HG03342 (cell line): ENCODE measurements around the gene SPATA16.
"Not testable (repeated sequence)": the region's sequence is repeated elsewhere in the genome, so short reads cannot be mapped to it uniquely, and the experiment has no call there.

Experiments used
- ATAC-seq: cut with Tn5 transposase; IDR thresholded peaks from one replicate; pipeline ENCODE4 v1.9.1; 2021; ENCODE audit warnings: mild to moderate bottlenecking, moderate library complexity; ENCODE audit not compliant: unreplicated experiment

SPATA16 gene

DNA sequence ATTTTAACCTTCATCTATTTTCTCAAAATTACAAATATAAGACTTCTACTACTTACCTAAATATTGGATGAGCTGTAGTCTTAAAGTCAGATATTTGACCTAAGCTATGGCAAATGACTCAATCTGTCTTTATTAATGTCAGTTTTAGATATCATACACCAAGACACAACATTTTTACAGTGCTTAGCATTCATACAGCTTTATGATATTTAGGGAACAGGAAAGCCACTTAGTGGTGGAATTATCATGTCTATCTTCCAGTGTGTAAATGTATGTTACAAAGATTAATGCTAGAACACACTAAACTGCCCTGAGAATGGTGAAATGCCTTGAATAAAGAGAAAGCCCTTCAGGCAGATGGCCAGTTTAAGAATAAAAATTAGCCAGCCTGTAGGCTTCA, 135.0 kb downstream of the SPATA16 start:
- ATAC-seq: no peak

DNA sequence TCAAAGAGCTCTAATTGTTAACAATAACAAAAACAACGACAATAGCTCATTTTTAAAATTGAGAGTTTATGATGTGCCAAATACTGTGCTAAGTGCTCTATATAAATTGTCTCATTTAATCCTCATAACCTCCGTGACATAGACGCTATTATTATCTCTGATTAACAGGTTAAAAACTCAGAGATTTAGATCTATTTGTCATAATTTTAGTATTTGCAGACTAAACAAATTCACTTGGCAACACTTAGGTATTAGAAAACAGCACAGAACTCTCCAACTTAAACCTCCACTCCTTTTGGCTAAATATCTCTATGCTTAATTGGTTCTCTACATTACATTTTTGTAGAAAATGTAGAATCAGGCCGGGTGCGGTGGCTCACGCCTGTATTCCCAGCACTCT, 136.4 kb downstream of the SPATA16 start:
- ATAC-seq: no peak

DNA sequence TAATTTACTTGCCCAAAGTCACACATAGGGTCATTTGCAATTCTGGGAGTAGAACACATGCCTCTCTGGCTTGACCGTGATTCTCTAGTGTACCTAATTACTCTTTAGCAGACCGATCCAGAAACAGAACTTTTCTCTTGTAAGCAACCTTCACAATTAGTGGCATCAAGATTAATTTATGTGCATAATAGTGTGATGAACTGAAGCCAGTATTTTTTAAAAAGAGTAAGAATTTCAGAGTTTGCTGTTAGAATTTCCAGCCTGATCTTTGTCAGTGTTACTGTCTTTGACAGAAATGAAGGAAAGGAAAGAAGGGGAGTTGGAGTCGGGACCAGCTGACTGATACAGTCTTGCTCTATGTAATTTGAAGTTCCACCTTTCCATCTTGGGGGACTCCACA, 137.1 kb downstream of the SPATA16 start:
- ATAC-seq: no peak

DNA sequence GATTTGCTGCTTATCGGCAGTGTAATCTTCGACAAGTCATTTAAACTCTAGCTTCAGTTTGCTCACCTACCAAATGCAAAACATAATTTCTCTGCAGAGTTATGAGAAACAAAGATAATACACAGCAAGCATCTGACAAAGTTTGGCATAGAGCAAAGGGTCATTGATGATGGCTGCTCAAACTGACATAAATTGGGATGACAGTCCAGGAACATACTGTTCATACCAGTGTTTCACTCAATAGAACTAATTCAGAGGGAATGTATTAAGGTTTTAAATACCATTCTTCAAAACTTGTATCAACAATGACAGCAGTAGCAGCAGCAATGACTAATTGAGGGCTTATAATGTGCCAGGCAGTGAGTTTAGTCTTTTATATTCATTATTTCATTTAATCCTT, 137.6 kb downstream of the SPATA16 start:
- no peak for ATAC-seq

DNA sequence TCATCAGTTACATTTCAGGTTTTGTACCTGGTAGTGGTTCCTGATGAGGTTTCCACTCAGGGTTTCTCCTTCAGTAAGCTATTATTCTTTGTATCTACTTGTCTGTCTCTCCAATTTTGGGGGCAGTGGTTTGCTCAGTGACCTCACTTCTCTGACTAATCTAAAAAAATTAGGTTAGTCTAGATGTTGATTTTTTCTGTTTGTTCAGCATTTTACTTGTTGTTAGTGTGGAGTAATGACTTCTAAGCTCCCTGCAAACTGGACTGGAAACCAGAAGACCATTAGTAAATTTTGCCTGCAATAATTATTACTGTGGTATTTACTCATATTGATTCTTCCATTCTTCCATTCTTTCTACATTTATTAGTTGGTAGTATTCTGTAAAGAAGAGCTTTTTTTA, 139.4 kb downstream of the SPATA16 start:
- no peak for ATAC-seq

DNA sequence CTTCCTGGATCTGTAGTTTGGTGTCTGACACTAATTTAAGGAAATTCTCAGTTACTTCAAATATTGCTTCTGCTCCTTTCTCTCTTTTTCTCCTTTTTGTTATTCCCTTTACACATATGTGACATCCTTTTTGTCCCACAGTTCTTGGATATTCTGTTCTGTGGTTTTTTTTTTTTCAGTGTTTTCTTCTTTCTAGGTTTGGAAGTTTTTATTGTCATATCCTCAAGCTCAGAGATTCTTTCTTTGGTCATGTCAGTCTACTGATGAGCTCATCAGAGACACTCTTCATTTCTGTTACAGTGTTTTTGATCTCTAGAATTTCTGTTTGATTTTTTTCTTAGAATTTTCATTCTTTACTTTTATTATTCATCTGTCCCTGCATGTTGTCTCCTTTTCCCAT, 140.5 kb downstream of the SPATA16 start:
- no peak for ATAC-seq

DNA sequence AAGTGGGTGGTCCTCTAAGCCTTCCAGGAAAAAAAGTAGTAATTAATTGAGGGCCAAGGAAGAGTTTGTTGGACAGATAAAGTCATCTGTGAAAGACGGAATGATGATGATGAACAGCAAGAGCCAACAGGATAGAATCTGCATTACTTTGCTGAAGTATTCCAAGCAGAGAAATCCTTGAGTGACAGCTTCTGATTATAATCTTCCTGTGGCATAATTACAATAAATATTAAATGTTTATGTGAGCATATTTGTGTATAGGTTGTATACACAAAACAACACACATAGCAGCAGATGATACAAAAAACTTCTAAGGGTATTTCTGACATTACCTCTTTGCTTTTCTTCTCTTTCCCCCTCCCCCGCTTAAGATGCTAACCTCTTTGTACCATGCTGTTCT, 147.6 kb downstream of the SPATA16 start:
- ATAC-seq: no peak

DNA sequence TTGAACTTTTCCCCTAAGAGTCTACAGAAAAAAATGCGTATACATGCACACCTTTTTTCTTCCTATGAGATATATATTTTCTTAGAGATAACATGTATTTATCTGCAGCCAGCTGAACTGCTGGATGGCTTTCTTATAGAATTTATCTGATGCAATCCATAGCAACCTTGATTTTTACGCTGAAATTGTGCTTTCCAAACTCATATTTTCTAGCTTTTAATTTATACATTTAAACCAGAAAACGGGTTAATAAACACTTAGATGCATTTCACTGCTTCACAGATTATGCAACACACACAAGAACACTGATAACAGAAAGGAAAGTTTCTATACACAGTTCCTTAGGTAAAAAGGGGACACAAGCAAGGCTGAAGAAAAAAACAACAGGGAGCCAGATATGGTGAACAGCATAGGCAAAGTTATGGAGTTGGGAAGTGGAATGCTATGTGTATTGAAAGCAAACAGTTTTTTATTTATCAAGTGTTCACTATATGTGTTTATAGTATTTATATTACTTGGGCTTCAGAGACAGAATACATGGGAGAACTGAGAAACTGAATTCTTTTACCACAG, 149.5 kb downstream of the SPATA16 start:
- ATAC-seq: no peak

DNA sequence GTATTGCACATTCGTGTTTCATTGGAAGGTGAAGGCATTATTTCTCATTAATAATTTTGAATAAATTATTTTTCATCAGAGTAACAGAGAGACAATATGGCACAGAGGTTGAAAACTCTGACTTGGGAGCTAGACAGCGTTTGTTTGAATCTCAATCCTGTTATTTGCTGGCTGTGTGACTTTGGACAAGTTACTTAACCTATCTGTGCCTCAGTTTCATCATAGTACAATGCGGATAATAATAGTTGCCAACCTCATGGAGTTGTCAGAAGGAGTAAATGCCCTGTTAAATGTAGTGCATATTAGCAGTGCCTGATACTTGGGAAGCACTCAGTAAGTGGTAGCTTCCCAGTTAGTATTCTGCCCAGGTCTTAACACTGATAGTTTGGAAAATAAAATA, 151.7 kb downstream of the SPATA16 start:
- no peak for ATAC-seq

DNA sequence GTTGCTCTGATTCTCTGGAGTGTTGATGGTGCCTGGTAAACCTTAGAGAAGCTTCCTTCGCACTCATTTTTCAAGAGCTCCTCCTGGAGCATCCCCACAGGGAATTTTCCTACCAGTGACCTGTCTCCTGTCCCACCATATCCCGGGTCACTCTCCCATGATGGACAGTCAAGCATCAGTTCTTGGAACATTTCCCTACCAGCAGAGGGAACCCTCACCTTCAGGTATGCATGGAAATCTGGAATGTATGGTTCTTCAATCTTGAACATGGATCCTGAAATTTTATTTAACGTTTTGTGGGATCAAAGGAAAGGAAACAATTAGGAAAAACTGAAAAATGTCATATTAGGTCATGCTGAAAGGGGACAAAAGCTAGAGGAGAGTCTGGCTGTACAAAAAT, 153.8 kb downstream of the SPATA16 start:
- ATAC-seq: no peak

DNA sequence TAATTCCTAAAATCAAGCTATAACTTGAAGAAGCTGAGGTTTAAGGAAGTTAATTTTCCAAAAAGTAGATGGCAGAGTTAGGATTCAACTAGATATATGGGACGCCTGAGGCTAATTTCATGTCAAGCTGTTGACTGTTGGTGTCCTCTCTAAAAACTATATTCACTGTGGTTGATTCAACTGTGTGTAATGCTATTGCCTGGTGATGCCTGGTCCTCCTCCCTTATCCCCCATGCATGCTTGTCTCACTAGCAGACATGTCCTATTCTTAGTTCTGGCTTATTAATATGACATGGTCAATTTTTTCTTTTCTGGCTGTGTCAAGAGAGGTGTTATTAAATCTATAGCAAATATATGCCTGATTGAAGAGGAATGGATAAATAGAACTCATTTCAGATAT, 156.1 kb downstream of the SPATA16 start:
- ATAC-seq: no peak

DNA sequence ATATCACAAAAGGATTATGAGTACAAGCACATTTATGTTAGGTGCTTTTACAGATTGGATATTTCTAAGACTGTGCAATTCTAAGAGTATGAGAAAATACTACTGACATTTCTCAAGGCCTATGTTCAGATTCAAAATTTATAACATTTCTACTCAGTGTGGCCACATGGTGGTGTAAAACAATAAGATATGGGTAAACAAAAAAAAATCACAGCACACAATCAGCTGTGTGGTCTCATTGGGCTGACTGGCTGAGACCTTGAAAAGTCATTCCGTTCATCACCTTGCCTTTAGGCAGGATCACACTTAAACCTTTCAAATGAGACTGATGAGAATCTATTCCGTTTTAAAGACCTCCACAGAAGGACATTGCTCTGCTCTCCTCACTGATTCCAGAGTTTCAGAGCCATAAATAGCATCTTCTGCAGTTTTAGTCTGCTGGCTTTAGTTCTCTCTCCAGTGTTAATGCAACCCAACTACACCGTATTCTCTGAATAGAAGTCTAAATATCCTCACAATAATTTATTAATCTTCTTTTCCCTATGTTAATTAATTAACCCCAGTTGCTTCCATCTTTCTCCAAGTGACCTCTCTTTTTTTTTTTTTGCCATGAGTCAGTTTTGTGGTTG, 158.2 kb downstream of the SPATA16 start:
- no peak for ATAC-seq

DNA sequence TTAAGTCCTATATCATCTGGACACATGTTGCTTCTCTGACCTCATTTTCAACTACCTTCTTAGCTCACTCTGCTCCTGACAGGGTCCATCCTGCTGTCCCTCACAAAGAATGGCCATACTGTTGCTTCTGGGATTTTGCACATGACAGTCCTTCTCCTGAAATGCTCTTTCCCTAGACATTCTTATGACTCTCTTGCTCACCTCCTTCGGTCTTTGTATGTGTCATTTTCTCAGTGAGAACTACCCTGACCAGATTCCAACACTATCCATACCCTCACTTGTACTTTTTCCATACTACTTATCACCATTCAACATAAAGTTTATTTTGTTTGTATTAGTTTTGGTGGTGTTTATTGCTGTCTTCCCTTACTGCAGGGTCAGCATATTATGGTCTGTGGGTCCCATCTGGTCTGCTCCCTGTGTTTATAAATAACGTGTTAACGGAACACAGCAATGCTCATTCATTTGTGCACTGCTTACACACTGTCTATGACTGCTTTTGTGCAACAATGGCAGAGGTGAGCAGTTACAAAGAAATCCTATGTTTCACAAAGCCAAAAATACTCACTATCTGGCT, 159.5 kb downstream of the SPATA16 start:
- ATAC-seq: no peak

DNA sequence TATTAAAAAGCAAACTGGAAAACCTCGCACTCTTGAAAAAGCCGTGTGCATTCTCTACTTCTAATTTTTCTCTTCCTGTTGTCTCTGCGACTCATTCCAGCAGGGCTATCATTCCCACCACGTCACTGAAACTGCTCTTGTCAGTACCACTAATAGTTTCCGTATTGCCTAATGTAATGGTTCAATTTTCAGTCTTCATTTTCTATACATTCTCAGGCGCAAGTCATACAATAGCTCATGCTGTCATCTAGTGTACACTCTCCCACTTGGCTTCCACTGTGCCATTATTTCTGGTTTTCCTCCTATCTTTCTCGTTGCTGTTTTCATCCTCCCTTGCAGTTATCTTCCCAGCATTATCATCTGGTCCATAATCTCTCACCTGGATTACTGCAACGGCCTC, 160.2 kb downstream of the SPATA16 start:
- no peak for ATAC-seq

DNA sequence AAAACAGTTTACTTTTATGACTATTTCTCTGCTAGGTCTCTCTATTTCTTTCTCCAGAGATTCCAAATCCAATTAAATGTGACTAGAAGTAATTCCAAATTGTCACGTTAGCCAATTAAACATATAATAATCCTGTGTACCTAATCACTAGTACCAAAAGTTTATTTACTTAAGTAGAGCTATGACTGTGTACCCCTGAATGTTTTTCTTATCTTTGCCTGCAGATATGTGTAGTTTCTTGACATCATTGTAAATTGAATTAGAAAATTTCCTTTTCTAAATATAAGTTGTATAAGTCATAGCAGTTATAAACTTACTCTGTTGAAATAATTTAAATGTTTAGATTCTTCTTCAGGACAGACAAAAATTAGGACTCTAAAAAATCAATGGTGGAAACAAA, 163.3 kb downstream of the SPATA16 start:
- ATAC-seq: no peak

DNA sequence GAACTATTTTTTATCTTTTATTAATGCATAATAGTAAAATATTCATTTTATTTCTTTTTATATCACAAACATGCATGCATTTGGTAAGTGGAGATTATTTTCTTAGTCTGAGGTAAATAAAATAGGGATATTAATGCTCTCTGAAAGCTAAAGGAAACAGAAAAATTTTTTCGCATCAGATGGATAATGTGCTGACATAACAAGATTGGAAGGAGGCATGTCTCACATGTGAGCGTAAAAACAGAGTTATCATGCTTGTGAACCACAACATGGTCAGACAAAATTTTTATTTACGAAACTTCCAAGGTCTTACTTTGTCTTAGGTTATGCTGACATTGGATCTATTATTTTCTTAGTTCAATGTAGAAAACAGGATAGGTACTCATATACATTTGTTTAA, 166.1 kb downstream of the SPATA16 start:
- no peak for ATAC-seq

DNA sequence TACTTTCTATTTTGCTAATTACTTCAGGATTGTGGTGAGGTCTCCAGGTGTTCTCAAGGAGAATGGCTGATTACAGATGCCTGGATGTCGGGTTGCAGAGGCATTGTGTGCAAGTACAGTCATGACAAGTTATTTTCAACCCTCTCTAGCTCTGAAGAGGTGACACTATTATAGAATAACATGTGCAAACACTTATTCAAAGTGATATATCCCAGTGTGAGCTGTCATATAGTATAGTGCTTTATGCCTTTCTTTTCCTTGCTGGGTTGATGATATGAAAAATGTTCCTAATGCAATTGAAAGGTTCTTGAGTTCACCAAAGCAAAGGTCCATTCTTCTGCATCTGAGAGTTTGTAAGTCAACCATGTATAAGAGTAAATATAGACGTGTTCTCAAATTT, 167.2 kb downstream of the SPATA16 start:
- ATAC-seq: no peak

DNA sequence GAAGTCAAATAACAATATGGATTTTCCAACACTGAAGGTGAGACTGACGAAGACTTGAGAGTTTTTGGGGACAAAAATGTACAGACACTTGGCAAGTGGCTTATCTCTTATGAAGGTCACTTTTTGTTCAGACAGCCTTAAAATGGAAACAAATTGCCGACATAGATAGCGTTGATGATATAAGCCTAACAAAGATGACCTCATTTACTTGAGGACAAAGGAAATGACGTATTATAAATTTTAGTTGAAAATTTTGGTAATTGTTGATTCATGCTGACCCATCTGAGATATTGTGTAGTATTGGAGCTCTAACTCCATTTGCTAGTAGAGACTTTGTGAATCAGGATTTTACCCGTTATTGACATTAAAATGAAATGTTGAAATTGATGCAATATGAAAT, 168.3 kb downstream of the SPATA16 start:
- ATAC-seq: no peak

DNA sequence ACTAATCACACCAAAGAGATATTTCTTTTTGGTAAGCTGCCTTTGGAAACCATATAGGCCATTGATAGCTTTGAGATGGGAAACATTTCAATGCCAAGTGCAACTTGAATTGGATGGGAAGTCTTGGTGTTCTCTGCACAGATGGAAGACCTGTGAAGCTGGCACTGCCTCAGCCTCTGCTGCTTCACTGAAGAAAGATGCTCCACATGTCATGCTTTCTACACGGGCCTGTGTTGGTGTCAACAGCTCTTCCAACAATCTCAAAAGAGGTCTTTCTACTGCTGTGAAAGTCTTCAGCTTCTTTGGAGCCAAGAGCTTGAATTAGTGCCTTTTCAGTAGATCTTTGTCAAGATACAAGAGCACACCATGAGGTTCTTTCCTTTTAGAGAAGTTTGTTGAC, 169.0 kb downstream of the SPATA16 start:
- ATAC-seq: no peak

DNA sequence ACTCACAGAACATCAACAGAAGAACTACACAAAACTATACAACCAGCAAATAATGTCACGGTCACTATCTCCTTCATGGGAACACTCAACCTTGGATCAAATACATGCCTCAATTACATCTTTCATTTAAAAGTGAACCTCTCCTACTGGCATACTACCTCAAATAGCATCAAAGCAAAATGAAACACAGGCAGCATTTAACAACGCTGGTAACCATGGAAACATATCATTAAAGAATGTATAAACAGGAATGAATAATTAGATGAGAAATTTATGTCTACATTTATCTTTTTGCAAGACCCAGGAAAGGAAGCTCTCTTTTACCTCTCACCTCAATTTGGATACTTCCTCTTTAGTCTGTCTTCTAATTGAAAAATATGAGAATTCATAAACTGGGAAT, 172.4 kb downstream of the SPATA16 start:
- ATAC-seq: no peak

DNA sequence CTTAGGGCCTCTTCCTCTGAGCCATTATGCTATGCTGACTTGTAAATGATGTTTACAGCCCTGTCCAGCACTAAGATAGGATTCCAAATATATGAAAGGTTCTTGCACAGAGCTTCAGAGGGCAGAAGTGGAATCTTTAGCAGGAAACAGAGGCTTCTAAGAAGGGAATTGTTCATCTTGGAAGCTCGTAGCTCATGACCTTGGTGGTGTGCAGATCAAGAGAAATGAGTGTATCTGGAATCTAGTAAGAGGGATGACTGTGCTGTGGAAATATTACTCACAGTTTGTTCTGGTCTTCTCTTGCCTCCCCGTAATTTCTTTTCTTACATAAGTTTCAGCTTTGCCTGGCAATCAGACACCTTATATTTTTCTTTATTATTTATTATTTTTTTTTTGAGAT, 175.8 kb downstream of the SPATA16 start:
- no peak for ATAC-seq

DNA sequence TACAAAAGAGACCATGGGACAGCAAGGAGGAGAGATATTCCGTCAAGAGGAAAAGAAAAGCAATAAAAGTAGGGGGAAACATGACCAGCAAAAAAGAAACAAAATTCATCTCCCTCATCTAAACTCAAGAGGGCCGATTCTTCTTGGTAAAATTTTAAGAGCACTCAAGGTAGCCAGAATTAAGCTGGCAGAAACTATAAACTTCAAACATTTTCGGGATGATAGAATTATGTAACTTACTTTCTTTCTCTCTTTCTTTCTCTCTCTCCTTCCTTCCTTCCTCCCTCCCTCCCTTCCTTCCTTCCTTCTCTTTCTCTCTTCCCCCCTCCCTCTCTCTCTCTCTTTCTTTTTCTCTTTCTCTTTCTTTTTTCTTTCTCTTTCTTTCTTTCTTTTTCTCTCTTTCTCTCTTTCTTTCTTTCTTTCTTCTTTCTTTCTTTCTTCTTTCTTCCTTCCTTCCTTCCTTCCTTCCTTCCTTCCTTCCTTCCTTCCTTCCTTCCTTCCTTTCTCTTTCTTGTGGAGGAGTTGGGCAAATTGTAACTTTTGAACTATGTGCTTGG, 180.3 kb downstream of the SPATA16 start:
- not testable (repeated sequence) for ATAC-seq

DNA sequence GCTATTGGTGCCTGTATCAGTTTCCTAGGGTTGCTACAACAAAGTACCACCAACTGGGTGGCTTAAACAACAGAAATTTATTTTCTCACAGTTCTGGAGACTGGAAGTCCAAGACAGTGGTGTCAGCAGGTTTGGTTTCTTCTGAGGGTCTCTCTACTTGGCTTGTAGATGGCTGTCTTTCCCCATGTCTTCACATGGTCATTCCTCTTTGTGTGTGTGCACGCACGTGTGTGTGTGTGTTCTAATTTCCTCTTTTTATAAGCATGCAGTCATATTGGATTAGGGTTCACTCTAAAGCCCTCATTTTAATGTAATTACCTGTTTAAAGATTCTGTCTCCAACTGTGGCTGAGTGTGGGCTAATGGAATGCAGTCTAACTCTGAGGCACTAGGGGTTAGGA, 182.5 kb downstream of the SPATA16 start:
- ATAC-seq: no peak
